ENCODE measurements around the gene MBNL2.

DNA sequence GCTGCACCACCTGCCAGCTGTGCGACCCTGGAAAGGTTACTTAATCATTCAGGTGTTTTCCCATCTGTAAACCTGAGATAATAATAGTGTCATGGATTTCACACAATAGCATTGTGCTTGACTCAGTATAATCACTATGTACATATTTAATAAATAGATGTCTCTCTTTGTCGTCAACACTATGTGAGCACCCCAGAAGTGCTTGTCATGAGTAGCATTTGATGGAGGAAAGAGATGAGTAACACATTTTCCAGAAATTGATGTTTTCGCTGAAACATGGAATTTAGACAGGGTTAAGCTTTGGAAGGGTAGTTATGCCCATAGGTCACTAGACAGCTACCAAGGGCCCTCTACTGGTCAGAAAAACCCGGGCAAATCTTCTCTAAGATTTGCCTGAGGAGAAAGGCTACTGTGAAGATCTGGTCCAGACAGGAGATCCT, 9.5 kb upstream of the MBNL2 start:
- TF ChIP-seq CTCF (IDR thresholded peaks at IDR 0.05; ENCODE audit: poor library complexity) (peak; percentile 48), EZH2 (IDR thresholded peaks at IDR 0.05; ENCODE audit: borderline replicate concordance) (no peak), EZH2phosphoT487 (IDR thresholded peaks at IDR 0.05; ENCODE audit: low read depth, severe bottlenecking, unreplicated experiment) (no peak)
